ENCODE data around the gene PLEKHB1.

PLEKHB1 gene

DNA sequence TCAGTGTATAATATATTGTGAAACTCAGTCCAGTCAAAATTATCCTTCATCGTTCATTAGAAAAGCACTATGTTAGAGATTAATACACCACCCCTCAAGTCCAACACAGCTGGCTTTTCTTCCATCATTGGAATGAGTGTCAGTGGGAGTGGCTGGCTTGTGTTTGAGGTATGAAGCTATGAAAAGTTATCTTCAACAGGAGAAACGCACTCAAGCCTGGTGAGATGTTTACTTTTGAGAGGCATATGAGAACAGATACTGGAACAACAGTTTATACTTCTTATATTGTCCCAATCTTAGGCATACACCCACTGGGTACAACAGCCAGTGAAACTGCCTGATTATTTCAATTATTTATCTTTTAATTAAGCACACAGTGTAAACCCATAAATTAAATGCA, 34.3 kb downstream of the PLEKHB1 start:
- Mint-ChIP-seq H3K27me3 (ENCODE audit: low read depth) (no peaks in the 10 kb centered on the region), H3K36me3 (ENCODE audit: low read depth) (peaks cover 26% of the 10 kb centered on the region), H3K9me3 (no peaks in the 10 kb centered on the region), H3K4me1 (ENCODE audit: low read depth) (no peaks in the 10 kb centered on the region), H3K4me3 (no peak overlapping the region), H3K27ac (no peak overlapping the region)
- DNase-seq (ENCODE audit: low spot score), result no peak

DNA sequence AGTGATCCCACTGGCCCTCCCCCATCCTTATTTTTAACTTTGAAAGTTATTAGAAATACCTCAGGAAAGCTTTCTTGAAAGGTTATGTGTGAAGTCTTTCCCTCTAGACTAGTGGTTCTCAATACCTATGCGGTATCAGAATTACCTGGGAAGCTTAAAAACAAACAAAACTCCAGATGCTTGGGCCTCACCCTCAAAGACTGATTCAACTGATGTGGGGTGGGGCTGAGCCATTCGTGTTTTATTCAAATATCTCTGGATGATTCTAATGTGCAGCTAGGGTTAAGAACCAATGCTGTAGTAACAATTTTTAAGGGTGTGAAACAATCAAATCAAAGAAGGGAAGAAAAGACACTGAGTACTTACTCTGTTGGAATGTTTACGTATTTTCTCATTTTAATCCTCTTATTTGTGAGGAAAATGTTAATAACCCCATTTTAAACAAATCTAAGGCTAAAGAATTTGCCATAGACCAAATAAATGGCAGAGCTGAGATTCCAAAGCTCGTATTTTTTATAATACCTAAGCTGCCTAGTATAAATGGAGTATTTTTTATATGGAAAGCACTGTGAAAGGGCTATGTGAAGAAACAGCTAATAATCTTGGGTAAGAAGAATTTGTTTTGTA, 47.6 kb downstream of the PLEKHB1 start:
- no peak overlapping the region for H3K4me3 Mint-ChIP-seq
- no peaks in the 10 kb centered on the region for H3K27me3 Mint-ChIP-seq (ENCODE audit: low read depth)
- H3K9me3 Mint-ChIP-seq, result no peaks in the 10 kb centered on the region
- no peaks in the 10 kb centered on the region for H3K4me1 Mint-ChIP-seq (ENCODE audit: low read depth)
- no peak for DNase-seq (ENCODE audit: low spot score)
- no peak overlapping the region for H3K27ac Mint-ChIP-seq
- peaks cover 8% of the 10 kb centered on the region for H3K36me3 Mint-ChIP-seq (ENCODE audit: low read depth)

DNA sequence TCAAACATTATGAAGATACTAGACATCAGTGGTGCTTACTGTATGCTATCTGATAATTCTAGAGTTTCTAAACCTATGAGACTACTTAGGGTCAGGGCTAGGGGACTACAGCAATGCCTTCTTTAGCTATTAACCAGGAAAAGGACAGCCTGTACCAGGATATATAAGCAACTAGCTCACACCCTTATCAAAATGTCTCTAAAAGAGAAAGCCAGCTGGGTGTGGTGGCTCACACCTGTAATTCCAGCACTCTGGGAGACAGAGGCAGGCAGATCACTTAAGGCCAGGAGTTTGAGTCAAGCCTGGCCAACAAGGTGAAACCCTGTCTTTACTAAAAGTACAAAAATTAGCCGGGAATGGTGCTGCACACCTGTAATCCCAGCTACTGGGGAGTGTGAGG, 58.7 kb downstream of the PLEKHB1 start:
- H3K36me3 Mint-ChIP-seq (ENCODE audit: low read depth), result peaks cover 12% of the 10 kb centered on the region
- H3K9me3 Mint-ChIP-seq, result no peaks in the 10 kb centered on the region
- peaks cover 3% of the 10 kb centered on the region for H3K4me1 Mint-ChIP-seq (ENCODE audit: low read depth)
- no peak for DNase-seq (ENCODE audit: low spot score)
- H3K27me3 Mint-ChIP-seq (ENCODE audit: low read depth), result no peaks in the 10 kb centered on the region
- H3K27ac Mint-ChIP-seq, result no peak overlapping the region
- no peak overlapping the region for H3K4me3 Mint-ChIP-seq

DNA sequence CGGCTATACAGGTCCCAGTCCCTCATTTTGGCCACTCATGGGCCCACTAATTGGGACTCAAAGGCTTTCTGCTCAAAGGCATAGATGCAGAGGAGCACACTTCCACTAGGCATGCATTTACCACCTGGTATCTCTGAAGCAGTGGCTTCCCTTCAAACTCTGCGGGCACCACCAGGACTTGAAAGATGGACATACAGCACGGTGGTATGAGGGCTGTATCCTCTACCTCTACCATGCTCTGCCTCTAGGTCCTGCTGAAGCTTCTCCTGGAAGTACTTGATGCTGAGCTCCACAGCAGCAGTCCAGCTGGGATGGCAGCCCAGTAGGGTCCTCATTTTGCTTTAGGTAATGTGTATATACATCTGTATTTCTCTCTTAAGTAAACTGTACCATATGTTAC, 64.6 kb downstream of the PLEKHB1 start:
- H3K4me1 Mint-ChIP-seq (ENCODE audit: low read depth), result peaks cover 4% of the 10 kb centered on the region
- peaks cover 9% of the 10 kb centered on the region for H3K36me3 Mint-ChIP-seq (ENCODE audit: low read depth)
- no peak overlapping the region for H3K4me3 Mint-ChIP-seq
- H3K9me3 Mint-ChIP-seq, result no peaks in the 10 kb centered on the region
- no peaks in the 10 kb centered on the region for H3K27me3 Mint-ChIP-seq (ENCODE audit: low read depth)
- DNase-seq (ENCODE audit: low spot score), result no peak
- no peak overlapping the region for H3K27ac Mint-ChIP-seq
